ENCODE measurements around the gene KCNIP3. TPM values are rescaled to one million over a fixed set of nuclear protein-coding genes. Genes with fewer than 3 reads are reported as not detected.
"Not testable (repeated sequence)": the region's sequence is repeated elsewhere in the genome, so short reads cannot be mapped to it uniquely, and the experiment has no call there.

The KCNIP3 gene
- total and polyA plus RNA-seq, 8 donors: 3.5 to 7.5 (median 3.6) TPM

- H3K36me3 ChIP-seq: no peaks in the 10 kb centered on the region
- H3K27me3 ChIP-seq: no peaks in the 10 kb centered on the region
- 77 to 83% methylated on average over 22 of the region's 22 CpGs for whole genome bisulfite sequencing, 2 donors
- no peak overlapping the region for H3K4me3 ChIP-seq
- intact Hi-C loops (cut with DNase I): no loop called here
- DNase-seq (peak in 1 of 6 donors; percentile 12), ATAC-seq (no peak), FAIRE-seq (no peak)
- no peak overlapping the region for H3K27ac ChIP-seq
- no peaks in the 10 kb centered on the region for H3K4me1 ChIP-seq
- TF ChIP-seq CTCF (IDR thresholded peaks at IDR 0.05): no peak
- no peaks in the 10 kb centered on the region for H3K9me3 ChIP-seq
Measured at GRCh38 chr2:95353613-95354468, 56.7 kb downstream of the KCNIP3 start.

GRCh38 chr2:95354469-95354901 is 57.3 kb downstream of the KCNIP3 start:
- FAIRE-seq: no peak
- Histone ChIP-seq H3K27me3 (no peaks in the 10 kb centered on the region), H3K4me1 (no peaks in the 10 kb centered on the region), H3K4me3 (no peak overlapping the region), H3K9me3 (no peaks in the 10 kb centered on the region), H3K36me3 (no peaks in the 10 kb centered on the region), H3K27ac (no peak overlapping the region)
- ATAC-seq: no peak
- intact Hi-C loops (cut with DNase I): no loop called here
- WGBS, 2 donors: 88 to 94% methylated on average over 5 of the region's 5 CpGs
- TF ChIP-seq CTCF (IDR thresholded peaks at IDR 0.05): no peak
- DNase-seq: peak in 1 of 6 donors; percentile 25

DNA sequence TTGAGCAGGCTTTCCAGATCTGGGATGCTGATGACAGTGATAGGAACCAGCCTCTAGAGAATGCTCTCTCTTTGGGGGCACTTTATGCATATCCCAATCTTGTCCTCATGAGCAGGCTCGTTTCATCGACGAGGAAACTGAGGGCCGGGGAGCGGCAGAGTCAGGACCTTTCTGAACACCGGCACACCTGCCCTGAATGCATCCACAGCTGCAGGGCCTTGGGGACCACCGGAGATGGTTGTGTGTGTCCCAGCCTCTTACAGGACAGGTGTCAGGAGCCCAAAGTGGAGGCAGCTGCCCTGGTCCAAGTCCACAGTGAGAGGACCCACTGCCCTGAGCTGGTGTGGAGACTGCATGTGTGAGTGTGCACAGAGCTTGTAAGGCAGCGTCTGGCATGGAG is 57.8 kb downstream of the KCNIP3 start:
- H3K36me3 ChIP-seq: no peaks in the 10 kb centered on the region
- DNase-seq: peak in 1 of 6 donors; percentile 5
- H3K4me1 ChIP-seq: no peaks in the 10 kb centered on the region
- WGBS, 2 donors: 80 to 96% methylated on average over 8 of the region's 8 CpGs
- no peak for ATAC-seq
- no peak overlapping the region for H3K27ac ChIP-seq
- TF ChIP-seq CTCF (IDR thresholded peaks at IDR 0.05): no peak
- H3K4me3 ChIP-seq: no peak overlapping the region
- no peaks in the 10 kb centered on the region for H3K27me3 ChIP-seq
- H3K9me3 ChIP-seq: no peaks in the 10 kb centered on the region
- no peak for FAIRE-seq
- intact Hi-C loops (cut with DNase I): no loop called here

DNA sequence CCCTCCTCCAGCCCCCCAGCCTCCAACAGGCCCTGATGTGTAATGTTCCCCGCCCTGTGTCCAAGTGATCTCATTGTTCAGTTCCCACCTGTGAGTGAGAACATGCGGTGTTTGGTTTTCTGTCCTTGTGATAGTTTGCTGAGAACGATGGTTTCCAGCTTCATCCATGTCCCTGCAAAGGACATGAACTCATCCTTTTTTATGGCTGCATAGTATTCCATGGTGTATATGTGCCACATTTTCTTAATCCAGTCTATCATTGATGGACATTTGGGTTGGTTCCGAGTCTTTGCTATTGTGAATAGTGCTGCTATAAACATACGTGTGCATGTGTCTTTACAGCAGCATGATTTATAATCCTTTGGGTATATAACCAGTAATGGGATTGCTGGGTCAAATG is 58.3 kb downstream of the KCNIP3 start:
- H3K9me3 ChIP-seq; DNase-seq; ATAC-seq; H3K36me3 ChIP-seq; H3K4me1 ChIP-seq; intact Hi-C loops (cut with DNase I); FAIRE-seq; H3K27ac ChIP-seq; H3K27me3 ChIP-seq; H3K4me3 ChIP-seq: not testable (repeated sequence)
- WGBS, 2 donors: 90 to 92% methylated on average over 4 of the region's 5 CpGs

DNA sequence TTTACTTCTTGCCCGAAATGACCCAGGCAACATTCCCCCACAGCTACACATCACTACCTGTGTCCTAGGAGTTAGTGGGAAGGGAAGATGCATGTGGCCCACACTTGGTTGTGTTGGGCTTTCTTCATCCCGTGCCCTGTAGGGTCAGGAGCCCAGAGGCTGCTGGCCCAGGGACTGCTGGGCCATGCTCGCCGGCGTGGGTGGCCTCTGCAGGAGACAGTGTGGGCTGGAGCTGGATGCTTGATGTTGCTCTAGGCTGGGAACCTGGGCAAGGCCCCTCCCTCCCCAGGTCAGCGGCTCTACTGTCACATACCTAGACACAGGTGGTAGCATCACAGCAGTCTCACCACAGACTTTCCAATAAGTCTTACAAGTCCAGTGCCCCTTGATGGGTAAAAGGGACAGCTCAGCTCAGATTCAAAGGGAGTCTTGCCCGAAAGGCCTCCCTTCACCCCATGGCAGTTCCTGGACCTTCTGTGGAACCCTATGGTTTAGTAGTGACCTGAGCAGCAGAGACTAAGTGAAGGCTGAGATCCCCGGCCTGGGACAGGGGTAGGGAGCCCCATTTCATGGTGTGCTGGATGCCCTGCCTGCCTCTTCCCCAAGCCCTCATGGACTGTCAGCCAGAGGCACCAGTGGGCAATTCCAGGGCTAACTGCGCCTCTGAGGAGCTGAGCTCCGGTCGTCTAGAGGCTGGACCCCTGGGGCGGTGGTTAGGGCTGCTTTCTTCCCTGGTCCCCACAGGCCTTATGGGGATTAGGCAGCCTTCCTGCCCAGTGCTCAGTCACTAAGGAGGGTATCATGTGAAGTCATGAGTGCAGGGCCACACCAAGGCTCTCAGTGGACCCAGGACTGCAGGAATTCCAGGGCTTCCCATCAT is 59.9 kb downstream of the KCNIP3 start:
- Histone ChIP-seq H3K27me3 (no peaks in the 10 kb centered on the region), H3K9me3 (no peaks in the 10 kb centered on the region), H3K36me3 (no peaks in the 10 kb centered on the region), H3K4me3 (no peak overlapping the region), H3K27ac (no peak overlapping the region), H3K4me1 (no peaks in the 10 kb centered on the region)
- no peak for ATAC-seq
- no peak for FAIRE-seq
- TF ChIP-seq CTCF (IDR thresholded peaks at IDR 0.05): no peak
- intact Hi-C loops (cut with DNase I): no loop called here
- peak in 2 of 6 donors; percentile 4 to 32 for DNase-seq
- WGBS, 2 donors: 90 to 94% methylated on average over 12 of the region's 12 CpGs

Data from pancreas (tissue), 10 donors.